ENCODE data around the gene KRT31.

- TF ChIP-seq, protein P1, sequence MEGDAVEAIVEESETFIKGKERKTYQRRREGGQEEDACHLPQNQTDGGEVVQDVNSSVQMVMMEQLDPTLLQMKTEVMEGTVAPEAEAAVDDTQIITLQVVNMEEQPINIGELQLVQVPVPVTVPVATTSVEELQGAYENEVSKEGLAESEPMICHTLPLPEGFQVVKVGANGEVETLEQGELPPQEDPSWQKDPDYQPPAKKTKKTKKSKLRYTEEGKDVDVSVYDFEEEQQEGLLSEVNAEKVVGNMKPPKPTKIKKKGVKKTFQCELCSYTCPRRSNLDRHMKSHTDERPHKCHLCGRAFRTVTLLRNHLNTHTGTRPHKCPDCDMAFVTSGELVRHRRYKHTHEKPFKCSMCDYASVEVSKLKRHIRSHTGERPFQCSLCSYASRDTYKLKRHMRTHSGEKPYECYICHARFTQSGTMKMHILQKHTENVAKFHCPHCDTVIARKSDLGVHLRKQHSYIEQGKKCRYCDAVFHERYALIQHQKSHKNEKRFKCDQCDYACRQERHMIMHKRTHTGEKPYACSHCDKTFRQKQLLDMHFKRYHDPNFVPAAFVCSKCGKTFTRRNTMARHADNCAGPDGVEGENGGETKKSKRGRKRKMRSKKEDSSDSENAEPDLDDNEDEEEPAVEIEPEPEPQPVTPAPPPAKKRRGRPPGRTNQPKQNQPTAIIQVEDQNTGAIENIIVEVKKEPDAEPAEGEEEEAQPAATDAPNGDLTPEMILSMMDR (IDR thresholded peaks at IDR 0.05; ENCODE audit: low read depth, low read length): no peak
- TF ChIP-seq MYC (IDR thresholded peaks at IDR 0.05; ENCODE audit: low read depth, low read length): no peak
- TF ChIP-seq POLR2A (IDR thresholded peaks at IDR 0.05; ENCODE audit: extremely low read depth, insufficient read length): no peak
Observed at GRCh38 chr17:41392278-41392677, 5.1 kb downstream of the KRT31 start.
